B cell (primary cell): ENCODE data around the gene PODXL. TPM values are rescaled to one million over a fixed set of nuclear protein-coding genes. Genes with fewer than 3 reads are reported as not detected.

Experiments
- ATAC-seq: fragments of 200-7000 bp; cut with Tn5 transposase; one replicate; pipeline ENCODE4 v1.10.0; 2021; ENCODE audit warnings: low read depth, mild to moderate bottlenecking, moderate number of reproducible peaks, moderate library complexity
- CTCF ChIA-PET: fragments of 350-600 bp; sonication (Branson Sonifier 250); formaldehyde crosslinking; loops from one replicate; lab custom pipeline; 2021; ENCODE audit warnings: antibody characterized with exemption, inconsistent platforms; lab: Charles Lee
- POLR2A ChIA-PET: fragments of 350-600 bp; sonication (Branson Sonifier 250); formaldehyde crosslinking; loops from one replicate; lab custom pipeline; 2021; ENCODE audit warnings: antibody characterized with exemption; lab: Charles Lee
- DNase-seq: peaks from one replicate; pipeline ENCODE4 v3.0.0; 2013
- H2AFZ ChIP-seq: 2 replicates; pipeline ENCODE4 v1.6.1; 2012; ENCODE audit warnings: mild to moderate bottlenecking, low read depth, low read length; ENCODE audit not compliant: insufficient read depth, poor library complexity, severe bottlenecking
- H3K27ac ChIP-seq, 2 donors: 1 replicate in 1 of 2; 2 replicates in 1 of 2; pipeline ENCODE4 v1.5.1; 2012 to 2013; ENCODE audit warnings: low read length in 2 of 2, mild to moderate bottlenecking in 2 of 2, moderate library complexity in 1 of 2
- H3K27me3 ChIP-seq, 4 experiments: fragments of 200-600 bp in 1 of 4; sonication (generic) in 1 of 4; replicated peaks in 1 of 4; 1 replicate in 2 of 4; 2 replicates in 2 of 4; pipeline versions ENCODE4 v1.6.1 to v1.7.0; 2013 to 2016; ENCODE audit warnings: low read length in 3 of 4, mild to moderate bottlenecking in 2 of 4, mixed read lengths in 1 of 4, moderate library complexity in 1 of 4; ENCODE audit not compliant: insufficient read depth in 4 of 4, control insufficient read depth in 3 of 4; ENCODE audit errors: control extremely low read depth in 1 of 4
- H3K36me3 ChIP-seq, 2 experiments: replicated peaks in 1 of 2; 1 replicate in 1 of 2; 2 replicates in 1 of 2; pipeline versions ENCODE4 v1.6.1 to v1.7.1; 2013; ENCODE audit warnings: low read length in 1 of 2; ENCODE audit not compliant: insufficient read depth in 2 of 2, control insufficient read depth in 1 of 2; ENCODE audit errors: control extremely low read depth in 1 of 2, extremely low read depth in 1 of 2
- H3K4me1 ChIP-seq, 2 donors: fragments of 200-600 bp in 1 of 2; sonication (generic) in 1 of 2; 1 replicate in 1 of 2; 2 replicates in 1 of 2; pipeline versions ENCODE4 v1.5.1 to v1.6.1; 2013 to 2017; ENCODE audit warnings: low read length in 2 of 2; ENCODE audit not compliant: control insufficient read depth in 2 of 2, insufficient read depth in 2 of 2
- H3K4me2 ChIP-seq: replicated peaks from 2 replicates; pipeline ENCODE3; 2012; ENCODE audit warnings: mild to moderate bottlenecking, low read depth, low read length; ENCODE audit not compliant: poor library complexity, severe bottlenecking
- H3K4me3 ChIP-seq, 5 experiments: fragments of 200-600 bp in 1 of 5; sonication (generic) in 1 of 5; 1 replicate in 3 of 5; 2 replicates in 2 of 5; pipeline versions ENCODE4 v1.5.1 to v1.7.0; 2011 to 2016; ENCODE audit warnings: low read length in 4 of 5, mild to moderate bottlenecking in 4 of 5, low read depth in 2 of 5, control low read depth in 1 of 5, moderate library complexity in 1 of 5; ENCODE audit not compliant: insufficient read depth in 1 of 5; ENCODE audit errors: control extremely low read depth in 1 of 5, extremely low read depth in 1 of 5
- H3K79me2 ChIP-seq: fragments of 200-600 bp; sonication (generic); one replicate; pipeline ENCODE4 v1.6.0; 2016; ENCODE audit warnings: low read length; ENCODE audit not compliant: control insufficient read depth, insufficient read depth
- H3K9ac ChIP-seq: fragments of 200-600 bp; sonication (generic); 2 replicates; pipeline ENCODE4 v1.6.1; 2017; ENCODE audit warnings: mild to moderate bottlenecking, low read length, moderate library complexity
- H3K9me3 ChIP-seq, 3 donors: one replicate each; pipeline versions ENCODE4 v1.6.1 to v1.7.1; 2013; ENCODE audit warnings: low read length in 2 of 3; ENCODE audit not compliant: control insufficient read depth in 2 of 3, insufficient read depth in 1 of 3; ENCODE audit errors: control extremely low read depth in 1 of 3
- H4K20me1 ChIP-seq: 2 replicates; pipeline ENCODE4 v1.6.0; 2012; ENCODE audit warnings: mild to moderate bottlenecking, low read length; ENCODE audit not compliant: insufficient read depth, control insufficient read depth, poor library complexity, severe bottlenecking
- H3K27ac Mint-ChIP-seq: one replicate; pipeline ENCODE4 v1.8.0; 2021; ENCODE audit warnings: mixed read lengths
- H3K27me3 Mint-ChIP-seq: one replicate; pipeline ENCODE4 v1.8.0; 2021; ENCODE audit warnings: mixed read lengths
- H3K4me1 Mint-ChIP-seq: one replicate; pipeline ENCODE4 v1.8.0; 2021; ENCODE audit warnings: mixed read lengths
- H3K4me3 Mint-ChIP-seq: one replicate; pipeline ENCODE4 v1.8.0; 2021; ENCODE audit warnings: mixed read lengths
- H3K9me3 Mint-ChIP-seq: one replicate; pipeline ENCODE4 v1.8.0; 2022; ENCODE audit warnings: mixed read lengths; ENCODE audit not compliant: insufficient read depth
- CTCF ChIP-seq: fragments of 200-600 bp; IDR thresholded peaks from one replicate; pipeline ENCODE4 v1.8.0; 2022; ENCODE audit warnings: antibody characterized with exemption, mild to moderate bottlenecking
- EZH2 ChIP-seq: IDR thresholded peaks from 2 replicates; pipeline ENCODE4 v1.6.1; 2012; ENCODE audit warnings: borderline replicate concordance, low read depth, mild to moderate bottlenecking, moderate library complexity, low read length; ENCODE audit not compliant: insufficient read depth, poor library complexity, severe bottlenecking
- WGBS: methylation state at CpG from one replicate; pipeline ENCODE4 v1.1.5; 2013; ENCODE audit warnings: missing lambda C conversion rate; ENCODE audit not compliant: insufficient coverage; 5-methylcytosine and 5-hydroxymethylcytosine counted together
- intact Hi-C: fragments of 100-400 bp; cut with micrococcal nuclease; formaldehyde crosslinking; loops from one replicate; pipeline ENCODE4 v1.10.0; 2022
- polyA plus RNA-seq: library from polyadenylated mRNA; depleted of rRNA; stranded (reverse); fragments of >200 nt; gene quantifications from 2 replicates; pipeline ENCODE4 v1.2.3, GENCODE V29; 2012
- total RNA-seq, 2 donors: library from RNA; stranded (reverse); fragments of 120-200 nt in 1 of 2; gene quantifications; 1 replicate in 1 of 2; 2 replicates in 1 of 2; pipeline versions ENCODE4 v1.2.3 to v1.2.4, GENCODE V29; 2013 to 2022

Gene PODXL
- total and polyA plus RNA-seq, 2 donors (not counting 1 experiment from before 2014, with no cell fraction given): 1.5 to 5.8 TPM

- 94% methylated on average over 2 of the region's 4 CpGs for WGBS
- Mint-ChIP-seq H3K27me3 (no peaks in the 10 kb centered on the region), H3K27ac (no peak overlapping the region), H3K9me3 (no peaks in the 10 kb centered on the region), H3K4me3 (no peak overlapping the region), H3K4me1 (peaks cover 10% of the 10 kb centered on the region)
- intact Hi-C loops: no loop called here
- POLR2A ChIA-PET: interaction anchor here (0.6 kb wide), 1 partner anchor 81 kb away, joined by 7 read pairs; no protein-coding TSS in a partner anchor
- Histone ChIP-seq H3K4me3 (no peak overlapping the region), H3K9me3 (no peaks in the 10 kb centered on the region), H3K27me3 (no peaks in the 10 kb centered on the region), H3K36me3 (peaks cover 3 to 7% of the 10 kb centered on the region in 2 experiments), H3K27ac (no peak overlapping the region), H3K9ac (no peak overlapping the region), H3K4me2 (no peak overlapping the region), H3K4me1 (peaks cover 0 to 5% of the 10 kb centered on the region in 2 donors), H4K20me1 (no peaks in the 10 kb centered on the region), H3K79me2 (no peaks in the 10 kb centered on the region), H2AFZ (no peak overlapping the region)
- DNase-seq (no peak), ATAC-seq (no peak)
- TF ChIP-seq CTCF (no peak), EZH2 (no peak)
- CTCF ChIA-PET: interaction anchor here (2.9 to 5.1 kb wide), 2 partner anchors 15 to 16 kb away, joined by 14 to 43 read pairs; no protein-coding TSS in a partner anchor
Measured at GRCh38 chr7:131498237-131498885, 58.1 kb downstream of the PODXL start.

GRCh38 chr7:131497454-131497853 lies 59.0 kb downstream of the PODXL start:
- H3K36me3 ChIP-seq: peaks cover 3 to 7% of the 10 kb centered on the region in 2 experiments
- no peak overlapping the region for H3K27ac Mint-ChIP-seq
- H3K4me2 ChIP-seq: no peak overlapping the region
- no peak for DNase-seq
- no peak overlapping the region for H2AFZ ChIP-seq
- peaks cover 0 to 5% of the 10 kb centered on the region in 2 donors for H3K4me1 ChIP-seq
- CTCF ChIA-PET: interaction anchor here (0.6 kb wide), 1 partner anchor 149 kb away, joined by 3 read pairs; no protein-coding TSS in a partner anchor
- no peak overlapping the region for H3K9ac ChIP-seq
- H3K4me1 Mint-ChIP-seq: peaks cover 9% of the 10 kb centered on the region
- TF ChIP-seq CTCF (no peak), EZH2 (no peak)
- POLR2A ChIA-PET: no interaction called here
- intact Hi-C loops: no loop called here
- no peaks in the 10 kb centered on the region for H3K79me2 ChIP-seq
- H3K27me3 Mint-ChIP-seq: no peaks in the 10 kb centered on the region
- no peaks in the 10 kb centered on the region for H3K27me3 ChIP-seq
- no peak overlapping the region for H3K4me3 ChIP-seq
- WGBS: 100% methylated on average over 3 of the region's 7 CpGs
- no peaks in the 10 kb centered on the region for H3K9me3 Mint-ChIP-seq
- no peak overlapping the region for H3K4me3 Mint-ChIP-seq
- no peak for ATAC-seq
- no peaks in the 10 kb centered on the region for H3K9me3 ChIP-seq
- no peaks in the 10 kb centered on the region for H4K20me1 ChIP-seq
- no peak overlapping the region for H3K27ac ChIP-seq
